Endothelial cell of umbilical vein (primary cell): ENCODE data around the gene PLRG1. TPM values are rescaled to one million over a fixed set of nuclear protein-coding genes. Genes with fewer than 3 reads are reported as not detected.

Experiments used
- BruUV-seq: library from RNA; stranded (reverse); fragments of 400-500 nt; replicated peaks from 2 replicates; lab custom pipeline; 2021; lab: Mats Ljungman, UMichigan
- CTCF ChIA-PET: fragments of 300-600, 350-600 bp; sonication (Branson Sonifier 250); formaldehyde crosslinking; loops from one replicate; lab custom pipeline; 2021; ENCODE audit warnings: antibody characterized with exemption, inconsistent platforms; lab: Charles Lee
- POLR2A ChIA-PET: fragments of 300-600, 350-600 bp; sonication (Branson Sonifier 250); formaldehyde crosslinking; loops from one replicate; lab custom pipeline; 2021; ENCODE audit warnings: antibody characterized with exemption, inconsistent platforms; lab: Charles Lee
- DNase-seq: peaks from one replicate; pipeline ENCODE4 v3.0.0-alpha.2; 2011; ENCODE audit warnings: low read depth, low spot score
- FAIRE-seq: peaks from 2 replicates; lab custom pipeline; 2011; peaks lifted over from hg19 to GRCh38; lab: Jason Lieb, UNC
- H2AFZ ChIP-seq: 2 replicates; pipeline ENCODE4 v1.6.0; 2012; ENCODE audit warnings: low read depth, low read length, control low read depth, inconsistent platforms
- H3K27ac ChIP-seq: 2 replicates; pipeline ENCODE4 v1.5.1; 2011; ENCODE audit warnings: low read depth, mild to moderate bottlenecking, control low read depth, low read length, moderate library complexity; ENCODE audit not compliant: insufficient read depth
- H3K27me3 ChIP-seq, 2 experiments: 2 replicates each; pipeline versions ENCODE4 v1.6.0 to v1.6.1; 2011; ENCODE audit warnings: low read length in 2 of 2, mixed read lengths in 1 of 2; ENCODE audit not compliant: control insufficient read depth in 2 of 2, insufficient read depth in 2 of 2
- H3K36me3 ChIP-seq, 2 experiments: 2 replicates in 1 of 2; 3 replicates in 1 of 2; pipeline ENCODE4 v1.5.1; 2011; ENCODE audit warnings: low read length in 2 of 2, mild to moderate bottlenecking in 1 of 2, moderate library complexity in 1 of 2; ENCODE audit not compliant: control insufficient read depth in 2 of 2, insufficient read depth in 2 of 2; ENCODE audit errors: extremely low read depth in 1 of 2
- H3K4me1 ChIP-seq: 3 replicates; pipeline ENCODE4 v1.5.1; 2011; ENCODE audit warnings: mild to moderate bottlenecking, low read length; ENCODE audit not compliant: control insufficient read depth, insufficient read depth; ENCODE audit errors: extremely low read depth
- H3K4me2 ChIP-seq: 2 replicates; pipeline ENCODE4 v1.6.1; 2011; ENCODE audit warnings: low read length, control low read depth, mixed read lengths; ENCODE audit not compliant: insufficient read depth
- H3K4me3 ChIP-seq, 3 experiments: fragments of 200-600 bp in 1 of 3; sonication (generic), shearing (Covaris generic) in 1 of 3; replicated peaks in 1 of 3; 2 replicates each; pipeline ENCODE4 v1.5.1; 2011 to 2016; ENCODE audit warnings: control low read depth in 3 of 3, low read length in 3 of 3, mild to moderate bottlenecking in 2 of 3, inconsistent platforms in 1 of 3, low read depth in 1 of 3, moderate library complexity in 1 of 3; ENCODE audit not compliant: insufficient read depth in 1 of 3
- H3K79me2 ChIP-seq: 2 replicates; pipeline ENCODE4 v1.6.0; 2012; ENCODE audit warnings: low read length, inconsistent platforms; ENCODE audit not compliant: control insufficient read depth, insufficient read depth
- H3K9ac ChIP-seq: replicated peaks from 2 replicates; pipeline ENCODE3; 2011; ENCODE audit warnings: low read length, control low read depth; ENCODE audit not compliant: insufficient read depth; ENCODE audit errors: extremely low read depth
- H3K9me1 ChIP-seq: replicated peaks from 3 replicates; pipeline ENCODE4 v1.6.0; 2011; ENCODE audit warnings: mild to moderate bottlenecking, low read length; ENCODE audit not compliant: control insufficient read depth, insufficient read depth; ENCODE audit errors: extremely low read depth
- H3K9me3 ChIP-seq: replicated peaks from 2 replicates; pipeline ENCODE4 v1.5.1; 2012; ENCODE audit warnings: low read length, inconsistent platforms; ENCODE audit not compliant: control insufficient read depth, insufficient read depth
- H4K20me1 ChIP-seq: replicated peaks from 2 replicates; pipeline ENCODE3; 2011; ENCODE audit warnings: mild to moderate bottlenecking, low read length; ENCODE audit not compliant: control insufficient read depth, insufficient read depth; ENCODE audit errors: extremely low read depth
- CTCF ChIP-seq, 2 donors: IDR thresholded peaks; 1 replicate in 1 of 2; 2 replicates in 1 of 2; pipeline ENCODE4 v1.5.1; 2011; ENCODE audit warnings: low read length in 2 of 2, mild to moderate bottlenecking in 2 of 2, moderate library complexity in 2 of 2, control low read depth in 1 of 2, inconsistent platforms in 1 of 2, low read depth in 1 of 2; ENCODE audit not compliant: insufficient read depth in 1 of 2; ENCODE audit errors: extremely low read depth in 1 of 2
- EZH2 ChIP-seq: IDR thresholded peaks from 2 replicates; pipeline ENCODE4 v1.6.1; 2012; ENCODE audit warnings: borderline replicate concordance, low read depth, mild to moderate bottlenecking, moderate library complexity, low read length, inconsistent platforms; ENCODE audit not compliant: severe bottlenecking
- FOS ChIP-seq: IDR thresholded peaks from 2 replicates; pipeline ENCODE4 v1.6.1; 2011; ENCODE audit warnings: mild to moderate bottlenecking, low read length, moderate library complexity, borderline replicate concordance; ENCODE audit not compliant: insufficient read depth
- GATA2 ChIP-seq: IDR thresholded peaks from 2 replicates; pipeline ENCODE4 v1.7.0; 2011; ENCODE audit warnings: low read depth, mild to moderate bottlenecking, moderate library complexity, mixed read lengths, low read length; ENCODE audit not compliant: insufficient read length, insufficient read depth
- JUN ChIP-seq: IDR thresholded peaks from 2 replicates; pipeline ENCODE4 v1.6.1; 2011; ENCODE audit warnings: borderline replicate concordance, low read depth; ENCODE audit not compliant: insufficient read length, insufficient read depth
- MAX ChIP-seq: IDR thresholded peaks from 2 replicates; pipeline ENCODE4 v1.6.1; 2011; ENCODE audit not compliant: insufficient read depth, insufficient read length
- MYC ChIP-seq: IDR thresholded peaks from one replicate; pipeline ENCODE4 v1.6.1; 2011; ENCODE audit warnings: mild to moderate bottlenecking, low read depth, low read length
- POLR2A ChIP-seq: IDR thresholded peaks from 2 replicates; pipeline ENCODE4 v1.6.1; 2012; ENCODE audit warnings: low read depth, mild to moderate bottlenecking, control low read depth, low read length
- POLR2AphosphoS5 ChIP-seq: IDR thresholded peaks from 2 replicates; pipeline ENCODE4 v1.6.1; 2012; ENCODE audit warnings: low read depth, mild to moderate bottlenecking, control low read depth, low read length, moderate library complexity; ENCODE audit not compliant: insufficient read depth
- dilution Hi-C: fragments of 300-500 bp; cut with MboI; formaldehyde crosslinking; loops from one replicate; pipeline ENCODE4 v1.15.0; 2019; ENCODE audit warnings: low sequenced_read_pairs; ENCODE audit not compliant: extremely low pct_ligation_motif_present
- intact Hi-C: fragments of 100-400 bp; cut with micrococcal nuclease; formaldehyde crosslinking; loops from one replicate; pipeline ENCODE4 v1.10.0; 2022
- polyA plus RNA-seq, 4 experiments: library from polyadenylated mRNA; depleted of rRNA in 3 of 4; stranded (reverse) in 3 of 4; unstranded in 1 of 4; fragments of >200 nt; gene quantifications; 2 replicates each; pipeline versions ENCODE4 v1.2.1 to v1.2.3, GENCODE V29; 2011 to 2012; ENCODE audit warnings: missing spikeins in 1 of 4
- small RNA-seq: library from RNA; depleted of rRNA; stranded (forward); fragments of <200 nt; gene quantifications from one replicate; pipeline ENCODE3, GENCODE V24; 2012; ENCODE audit warnings: low replicate concordance, low read depth; ENCODE audit not compliant: insufficient read depth, insufficient read length
- total RNA-seq: library from RNA; stranded (reverse); gene quantifications from 2 replicates; pipeline ENCODE4 v1.2.3, GENCODE V29; 2021

Gene PLRG1
- total and polyA plus RNA-seq, 2 donors (not counting 3 experiments of a cell fraction or from before 2014, with no cell fraction given): 50.9 to 91.9 TPM

DNA sequence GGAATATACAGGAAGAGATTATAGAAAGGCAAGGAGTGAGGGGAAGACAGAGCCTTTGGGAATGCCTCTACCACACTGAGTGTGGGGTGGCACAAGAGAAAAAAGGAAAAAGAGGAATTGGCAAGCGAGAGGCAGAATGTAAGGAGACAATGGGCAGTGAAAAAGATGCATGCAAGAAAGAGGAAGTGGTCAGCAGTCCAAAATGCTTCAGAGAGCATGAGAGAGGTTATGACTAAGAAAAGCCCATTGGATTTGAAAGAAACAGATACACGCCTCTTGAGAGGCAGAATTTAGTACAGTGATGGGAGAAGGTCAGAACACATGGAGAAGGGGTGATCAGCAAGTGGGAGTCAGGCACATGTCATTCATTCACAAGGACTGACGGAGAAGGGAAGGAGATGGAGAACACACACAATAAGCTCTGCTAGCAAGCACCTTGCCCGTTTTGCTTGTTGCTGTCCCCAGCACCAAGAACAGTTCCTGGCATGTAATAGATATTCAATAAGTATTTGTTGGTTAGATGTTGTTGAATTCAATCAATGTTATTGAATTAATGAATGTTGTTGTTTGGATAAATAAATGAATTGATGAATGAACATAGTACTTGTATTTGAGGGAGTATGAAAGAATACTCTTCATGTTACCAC, 65.0 kb downstream of the PLRG1 start:
- CTCF ChIA-PET: no interaction called here

More for the DNA sequence above, 65.0 kb downstream of the PLRG1 start:
- no TSS peak for BruUV-seq
- Histone ChIP-seq H3K9me3 (no peaks in the 10 kb centered on the region), H2AFZ (no peak overlapping the region), H3K27ac (no peak overlapping the region), H3K4me2 (no peak overlapping the region), H3K4me3 (no peak overlapping the region), H3K4me1 (no peaks in the 10 kb centered on the region), H4K20me1 (no peaks in the 10 kb centered on the region), H3K9me1 (no peaks in the 10 kb centered on the region), H3K27me3 (peaks cover 9 to 11% of the 10 kb centered on the region in 2 experiments), H3K79me2 (no peaks in the 10 kb centered on the region), H3K36me3 (no peaks in the 10 kb centered on the region), H3K9ac (no peak overlapping the region)
- no peak for DNase-seq
- POLR2A ChIA-PET: no interaction called here
- dilution Hi-C loops: no loop called here
- intact Hi-C loops: no loop called here
- FAIRE-seq: no peak
- TF ChIP-seq POLR2AphosphoS5 (no peak), MAX (no peak), POLR2A (no peak), JUN (no peak), GATA2 (no peak), EZH2 (no peak), MYC (no peak), FOS (no peak), CTCF (IDR thresholded peaks at IDR 0.05; ENCODE audit: extremely low read depth in 1 of 2, insufficient read depth in 1 of 2, low read depth in 1 of 2, low read length in 2 of 2) (no peak)

Small RNA genes lying within 50 kb of the gene (small RNA-seq; reads per million reads assigned to genes)
- gene RNU6-1285P: not detected

Other genes with a start within 250 kb of the PLRG1 start
- not detected in 2 replicates for gene DCHS2, start 58.6 kb downstream of the PLRG1 start, total RNA-seq
- gene DCHS2, start 58.6 kb downstream of the PLRG1 start, polyA plus RNA-seq: not detected in 2 replicates
- gene FGB, start 12.6 kb upstream of the PLRG1 start, total RNA-seq: not detected in 2 replicates
- not detected in 2 replicates for gene FGB, start 12.6 kb upstream of the PLRG1 start, polyA plus RNA-seq
- gene FGA, start 40.3 kb upstream of the PLRG1 start, total RNA-seq: not detected in 2 replicates
- not detected in 2 replicates for gene FGA, start 40.3 kb upstream of the PLRG1 start, polyA plus RNA-seq
- not detected in 2 replicates for gene FGG, start 62.3 kb upstream of the PLRG1 start, total RNA-seq
- not detected in 2 replicates for gene FGG, start 62.3 kb upstream of the PLRG1 start, polyA plus RNA-seq
- not detected in 2 replicates for gene LRAT, start 193.6 kb upstream of the PLRG1 start, total RNA-seq
- not detected in 2 replicates for gene LRAT, start 193.6 kb upstream of the PLRG1 start, polyA plus RNA-seq
- not detected in 2 replicates for gene RBM46, start 230.9 kb upstream of the PLRG1 start, total RNA-seq
- gene RBM46, start 230.9 kb upstream of the PLRG1 start, polyA plus RNA-seq: 0.03 TPM in 1 of 2 replicates, not detected in the other